ENCODE data around the gene SLC44A1.

DNA sequence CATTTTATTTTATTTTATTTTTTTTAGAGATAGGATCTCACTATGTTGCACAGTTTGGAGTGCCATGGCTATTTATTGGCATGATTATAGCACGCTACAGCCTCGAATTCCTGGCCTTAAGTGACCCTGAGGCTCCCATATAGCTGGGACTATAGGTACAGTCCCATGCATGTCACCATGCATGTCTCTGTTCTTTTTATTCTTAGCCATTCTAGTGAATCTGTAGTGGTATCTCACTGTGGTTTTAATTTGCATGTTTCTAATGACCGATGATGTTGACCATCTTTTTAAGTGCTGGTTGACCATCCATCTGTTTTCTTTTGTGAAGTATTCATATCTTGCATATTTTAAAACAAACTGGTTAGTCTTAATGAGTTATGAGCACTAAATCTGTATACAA lies 76.1 kb downstream of the SLC44A1 start:
- TF ChIP-seq, protein P1, sequence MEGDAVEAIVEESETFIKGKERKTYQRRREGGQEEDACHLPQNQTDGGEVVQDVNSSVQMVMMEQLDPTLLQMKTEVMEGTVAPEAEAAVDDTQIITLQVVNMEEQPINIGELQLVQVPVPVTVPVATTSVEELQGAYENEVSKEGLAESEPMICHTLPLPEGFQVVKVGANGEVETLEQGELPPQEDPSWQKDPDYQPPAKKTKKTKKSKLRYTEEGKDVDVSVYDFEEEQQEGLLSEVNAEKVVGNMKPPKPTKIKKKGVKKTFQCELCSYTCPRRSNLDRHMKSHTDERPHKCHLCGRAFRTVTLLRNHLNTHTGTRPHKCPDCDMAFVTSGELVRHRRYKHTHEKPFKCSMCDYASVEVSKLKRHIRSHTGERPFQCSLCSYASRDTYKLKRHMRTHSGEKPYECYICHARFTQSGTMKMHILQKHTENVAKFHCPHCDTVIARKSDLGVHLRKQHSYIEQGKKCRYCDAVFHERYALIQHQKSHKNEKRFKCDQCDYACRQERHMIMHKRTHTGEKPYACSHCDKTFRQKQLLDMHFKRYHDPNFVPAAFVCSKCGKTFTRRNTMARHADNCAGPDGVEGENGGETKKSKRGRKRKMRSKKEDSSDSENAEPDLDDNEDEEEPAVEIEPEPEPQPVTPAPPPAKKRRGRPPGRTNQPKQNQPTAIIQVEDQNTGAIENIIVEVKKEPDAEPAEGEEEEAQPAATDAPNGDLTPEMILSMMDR (IDR thresholded peaks at IDR 0.05) = no peak
- no peak for TF ChIP-seq POLR2A (IDR thresholded peaks at IDR 0.05)
